GM12878 (cell line): ENCODE results near the gene CYS1. TPM values are rescaled to one million over a fixed set of nuclear protein-coding genes. Genes with fewer than 3 reads are reported as not detected.

Source experiments
- ATAC-seq: fragments of 200-7000 bp; cut with Tn5 transposase; 3 replicates; pipeline ENCODE4 v1.9.1; 2020; ENCODE audit warnings: mild to moderate bottlenecking, moderate library complexity
- BruUV-seq: library from RNA; stranded (reverse); fragments of 400-500 nt; replicated peaks from 2 replicates; lab custom pipeline; 2021; lab: Mats Ljungman, UMichigan
- CTCF ChIA-PET: fragments of 300-600 bp; sonication (Branson Sonifier 250); formaldehyde crosslinking; extraction: SDS; loops from one replicate; lab custom pipeline; 2021; ENCODE audit warnings: inconsistent platforms; lab: Yijun Ruan, JAX
- POLR2A ChIA-PET: fragments of 350-600 bp; formaldehyde crosslinking; extraction: SDS; loops from one replicate; lab custom pipeline; 2021; ENCODE audit warnings: inconsistent platforms; lab: Charles Lee
- RAD21 ChIA-PET: fragments of 300-600 bp; sonication (Branson Sonifier 250); formaldehyde crosslinking; loops from one replicate; lab custom pipeline; 2023; ENCODE audit warnings: antibody characterized with exemption; ENCODE audit not compliant: unreplicated experiment; lab: Charles Lee
- SMC1A ChIA-PET: fragments of 300-600 bp; sonication (Branson Sonifier 250); formaldehyde crosslinking; loops from one replicate; lab custom pipeline; 2023; ENCODE audit not compliant: unreplicated experiment, uncharacterized antibody; lab: Charles Lee
- DNase-seq: peaks from one replicate; pipeline ENCODE4 v3.0.0-alpha.2; 2011; ENCODE audit warnings: low read depth, low spot score
- FAIRE-seq: peaks from 3 replicates; lab custom pipeline; 2011; peaks lifted over from hg19 to GRCh38; lab: Jason Lieb, UNC
- H2AFZ ChIP-seq: 2 replicates; pipeline ENCODE4 v1.6.0; 2011; ENCODE audit warnings: low read depth, low read length, control low read depth; ENCODE audit not compliant: control insufficient read depth
- H3K27ac ChIP-seq: 2 replicates; pipeline ENCODE4 v1.5.1; 2011; ENCODE audit warnings: control low read depth; ENCODE audit not compliant: control insufficient read depth, insufficient read depth
- H3K27me3 ChIP-seq, 2 experiments: replicated peaks in 1 of 2; 2 replicates each; pipeline versions ENCODE4 v1.6.0 to v1.6.1; 2011; ENCODE audit warnings: low read length in 1 of 2; ENCODE audit not compliant: control insufficient read depth in 2 of 2, insufficient read depth in 2 of 2
- H3K36me3 ChIP-seq, 2 experiments: 2 replicates each; pipeline ENCODE4 v1.5.1; 2011; ENCODE audit warnings: low read length in 1 of 2; ENCODE audit not compliant: control insufficient read depth in 2 of 2, insufficient read depth in 2 of 2
- H3K4me1 ChIP-seq: 2 replicates; pipeline ENCODE4 v1.6.1; 2011; ENCODE audit warnings: mild to moderate bottlenecking, low read length, moderate library complexity, mixed read lengths; ENCODE audit not compliant: control insufficient read depth, insufficient read depth
- H3K4me2 ChIP-seq: 2 replicates; pipeline ENCODE4 v1.6.0; 2011; ENCODE audit warnings: control low read depth; ENCODE audit not compliant: control insufficient read depth, insufficient read depth
- H3K4me3 ChIP-seq: fragments of 200-600 bp; sonication (generic); 2 replicates; pipeline ENCODE4 v1.5.1; 2016
- H3K79me2 ChIP-seq: 2 replicates; pipeline ENCODE4 v1.6.0; 2011; ENCODE audit warnings: low read length; ENCODE audit not compliant: control insufficient read depth, insufficient read depth
- H3K9ac ChIP-seq: 2 replicates; pipeline ENCODE4 v1.8.0; 2011; ENCODE audit warnings: low read length, control low read depth, mixed read lengths; ENCODE audit not compliant: control insufficient read depth, insufficient read depth
- H3K9me3 ChIP-seq: replicated peaks from 3 replicates; pipeline ENCODE4 v1.5.1; 2011; ENCODE audit warnings: mild to moderate bottlenecking, low read length; ENCODE audit not compliant: control insufficient read depth, insufficient read depth
- H4K20me1 ChIP-seq: 2 replicates; pipeline ENCODE4 v1.6.0; 2011; ENCODE audit not compliant: control insufficient read depth, insufficient read depth
- NFYB ChIP-seq: IDR thresholded peaks from 2 replicates; pipeline ENCODE4 v1.6.1; 2011; ENCODE audit warnings: low read depth, mild to moderate bottlenecking, low read length, improper control_type of control experiment, moderate library complexity; ENCODE audit not compliant: insufficient read depth
- RELA ChIP-seq: fragments of 450-650 bp; IDR thresholded peaks from 2 replicates; pipeline ENCODE4 v1.8.0; 2014; ENCODE audit warnings: borderline replicate concordance; ENCODE audit not compliant: partially characterized antibody
- WGBS: methylation state at CpG from one replicate; pipeline ENCODE4 v1.1.6; 2016; ENCODE audit warnings: low lambda C conversion rate; ENCODE audit not compliant: insufficient replicate concordance, insufficient coverage; ENCODE audit errors: missing lambda C conversion rate; 5-methylcytosine and 5-hydroxymethylcytosine counted together
- in situ Hi-C: fragments of 300-500 bp; cut with MboI; formaldehyde crosslinking; loops from 9 replicates; pipeline ENCODE4 v1.14.3; 2018; ENCODE audit warnings: mixed read lengths
- intact Hi-C: fragments of 100-400 bp; cut with micrococcal nuclease; formaldehyde crosslinking; loops from one replicate; pipeline ENCODE4 v1.14.2; 2022; ENCODE audit not compliant: unreplicated experiment
- polyA plus RNA-seq, 11 experiments: library from polyadenylated mRNA; depleted of rRNA in 4 of 11; unstranded in 6 of 11; stranded (reverse) in 5 of 11; fragments of >200 nt; fragmentation: Nextera tagmentation in 4 of 11; fragmentation: Illumina TruSeq in 1 of 11; extraction: Ambion mirVana in 4 of 11; extraction: Trizol in 1 of 11; gene quantifications; 1 replicate in 1 of 11; 2 replicates in 10 of 11; pipeline versions ENCODE4 v1.2.1 to v1.2.3, GENCODE V29; 2011 to 2016; ENCODE audit warnings: inconsistent platforms in 2 of 11, missing spikeins in 2 of 11, low read depth in 1 of 11
- total RNA-seq, 4 experiments: library from RNA; depleted of rRNA in 3 of 4; stranded (reverse); fragments of >200 nt in 3 of 4; fragmentation: Illumina TruSeq in 1 of 4; extraction: Trizol in 1 of 4; gene quantifications; 2 replicates each; pipeline versions ENCODE4 v1.2.1 to v1.2.3, GENCODE V29; 2013 to 2021
- TF ChIP-seq, protein P1 (sequence below): fragments of 450-650 bp; IDR thresholded peaks from 2 replicates; pipeline ENCODE4 v1.6.1; 2017; ENCODE audit warnings: mild to moderate bottlenecking

The CYS1 gene
- total and polyA plus RNA-seq, 10 of the 15 experiments (the other 5 are each of a cell fraction or from before 2014, with no cell fraction given): 0.35 to 6.4 (median 2.5) TPM

DNA sequence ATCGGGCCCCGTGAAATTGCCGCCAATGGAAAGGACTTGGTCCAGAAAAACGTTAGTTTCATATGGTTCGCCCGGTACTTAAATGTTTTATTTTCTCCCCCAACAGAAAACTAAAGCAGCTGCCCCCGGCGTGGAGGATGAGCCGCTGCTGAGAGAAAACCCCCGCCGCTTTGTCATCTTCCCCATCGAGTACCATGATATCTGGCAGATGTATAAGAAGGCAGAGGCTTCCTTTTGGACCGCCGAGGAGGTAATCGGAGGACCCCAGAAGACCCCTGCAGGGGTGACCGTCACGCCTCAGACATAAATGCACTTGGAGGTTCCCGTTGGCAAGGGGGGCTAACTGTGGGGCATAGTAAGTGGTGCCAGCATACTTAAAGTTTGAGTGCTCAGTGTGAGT is 43.1 kb upstream of the CYS1 start:
- Histone ChIP-seq H3K4me1 (peaks cover 5% of the 10 kb centered on the region), H3K36me3 (peaks cover 6 to 8% of the 10 kb centered on the region in 2 experiments; a peak in 2 of 4 replicates), H4K20me1 (no peaks in the 10 kb centered on the region), H3K4me2 (peak overlapping the region; percentile 73), H3K79me2 (peaks cover 68% of the 10 kb centered on the region), H3K4me3 (peak overlapping the region; percentile 71), H3K9ac (peak overlapping the region; percentile 98), H3K9me3 (no peaks in the 10 kb centered on the region), H3K27ac (peak overlapping the region; percentile 79), H2AFZ (no peak overlapping the region), H3K27me3 (no peaks in the 10 kb centered on the region)
- TF ChIP-seq, protein P1, sequence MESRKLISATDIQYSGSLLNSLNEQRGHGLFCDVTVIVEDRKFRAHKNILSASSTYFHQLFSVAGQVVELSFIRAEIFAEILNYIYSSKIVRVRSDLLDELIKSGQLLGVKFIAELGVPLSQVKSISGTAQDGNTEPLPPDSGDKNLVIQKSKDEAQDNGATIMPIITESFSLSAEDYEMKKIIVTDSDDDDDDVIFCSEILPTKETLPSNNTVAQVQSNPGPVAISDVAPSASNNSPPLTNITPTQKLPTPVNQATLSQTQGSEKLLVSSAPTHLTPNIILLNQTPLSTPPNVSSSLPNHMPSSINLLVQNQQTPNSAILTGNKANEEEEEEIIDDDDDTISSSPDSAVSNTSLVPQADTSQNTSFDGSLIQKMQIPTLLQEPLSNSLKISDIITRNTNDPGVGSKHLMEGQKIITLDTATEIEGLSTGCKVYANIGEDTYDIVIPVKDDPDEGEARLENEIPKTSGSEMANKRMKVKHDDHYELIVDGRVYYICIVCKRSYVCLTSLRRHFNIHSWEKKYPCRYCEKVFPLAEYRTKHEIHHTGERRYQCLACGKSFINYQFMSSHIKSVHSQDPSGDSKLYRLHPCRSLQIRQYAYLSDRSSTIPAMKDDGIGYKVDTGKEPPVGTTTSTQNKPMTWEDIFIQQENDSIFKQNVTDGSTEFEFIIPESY: no peak
- TF ChIP-seq RELA (no peak), NFYB (no peak)
- ATAC-seq: no peak
- ChIA-PET SMC1A (interaction anchor here (1.9 to 5.2 kb wide), 5 partner anchors 31 to 311 kb away, joined by 6 to 97 read pairs (median 31); partner anchors contain the start of gene CYS1), RAD21 (interaction anchor here (0.6 to 13.8 kb wide), 12 partner anchors 10 to 322 kb away, joined by 3 to 181 read pairs (median 10); partner anchors contain the start of genes CYS1 and HPCAL1), CTCF (interaction anchor here (1.4 to 5.5 kb wide), 11 partner anchors 10 to 323 kb away, joined by 3 to 151 read pairs (median 16); partner anchors contain the start of gene CYS1), POLR2A (interaction anchor here (0.6 to 4.3 kb wide), 7 partner anchors 31 to 674 kb away, joined by 3 to 31 read pairs (median 3); no protein-coding TSS in a partner anchor)
- intact Hi-C loops (loop anchor here (2.0 kb wide), 1 partner anchor 50 kb away; no protein-coding TSS in a partner anchor), in situ Hi-C loops (no loop called here)
- DNase-seq: no peak
- WGBS: 1% methylated on average over 18 of the region's 18 CpGs
- BruUV-seq: no TSS peak
- FAIRE-seq: no peak
